GM21576 (cell line): ENCODE results near the gene HEPACAM2.

Experiments used
- ATAC-seq: cut with Tn5 transposase; IDR thresholded peaks from one replicate; pipeline ENCODE4 v1.9.1; 2021; ENCODE audit warnings: mild to moderate bottlenecking, moderate library complexity; ENCODE audit not compliant: unreplicated experiment

Gene HEPACAM2

GRCh38 chr7:93148727-93149126 lies 77.5 kb downstream of the HEPACAM2 start:
- ATAC-seq, result no peak

DNA sequence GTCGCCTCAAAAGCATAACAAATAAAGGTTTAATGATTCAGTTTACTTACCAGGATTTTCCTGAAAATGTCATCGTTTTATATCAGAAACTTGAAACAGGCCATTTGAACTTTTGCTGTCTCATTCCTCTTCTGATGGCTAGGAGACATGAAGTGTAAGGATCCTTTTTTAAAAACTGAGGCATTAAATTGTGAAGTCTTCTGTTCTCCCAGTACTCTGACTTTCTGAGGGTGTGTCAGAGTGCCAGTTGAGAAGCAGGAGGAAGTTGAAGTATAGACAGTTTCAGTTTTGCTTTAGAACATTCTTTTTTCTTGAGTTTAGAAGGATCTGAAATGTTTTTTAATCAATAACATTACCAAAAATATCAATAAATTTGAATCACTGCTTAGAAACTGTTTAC lies 78.1 kb downstream of the HEPACAM2 start, which contains the start of gene SAMD9L:
Gene SAMD9L, minus strand, starts transcription at position 242 of the 400 bp plus-strand sequence. CDS start 12,414 bp downstream, outside the sequence.
- ATAC-seq, result peak; percentile 75

DNA sequence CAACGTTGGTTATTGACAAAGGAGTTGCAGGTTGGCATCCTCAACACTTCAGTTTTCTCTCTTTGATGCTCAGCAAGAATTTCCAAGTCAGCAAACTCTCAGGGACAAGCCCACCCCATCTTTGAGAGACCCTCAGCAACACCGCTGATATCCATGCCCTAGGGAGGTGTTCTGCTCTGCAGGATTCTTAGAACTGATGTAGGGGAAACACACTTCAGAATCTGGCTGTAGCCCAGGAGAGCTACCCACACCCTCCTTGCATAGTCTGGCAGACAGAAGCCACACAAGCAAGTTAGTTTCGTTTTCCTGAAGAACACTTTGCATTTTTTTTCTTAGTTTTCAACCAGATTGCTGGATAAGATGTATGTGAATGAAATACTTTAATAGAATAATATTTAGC lies 78.9 kb downstream of the HEPACAM2 start:
- ATAC-seq, result peak; percentile 80

DNA sequence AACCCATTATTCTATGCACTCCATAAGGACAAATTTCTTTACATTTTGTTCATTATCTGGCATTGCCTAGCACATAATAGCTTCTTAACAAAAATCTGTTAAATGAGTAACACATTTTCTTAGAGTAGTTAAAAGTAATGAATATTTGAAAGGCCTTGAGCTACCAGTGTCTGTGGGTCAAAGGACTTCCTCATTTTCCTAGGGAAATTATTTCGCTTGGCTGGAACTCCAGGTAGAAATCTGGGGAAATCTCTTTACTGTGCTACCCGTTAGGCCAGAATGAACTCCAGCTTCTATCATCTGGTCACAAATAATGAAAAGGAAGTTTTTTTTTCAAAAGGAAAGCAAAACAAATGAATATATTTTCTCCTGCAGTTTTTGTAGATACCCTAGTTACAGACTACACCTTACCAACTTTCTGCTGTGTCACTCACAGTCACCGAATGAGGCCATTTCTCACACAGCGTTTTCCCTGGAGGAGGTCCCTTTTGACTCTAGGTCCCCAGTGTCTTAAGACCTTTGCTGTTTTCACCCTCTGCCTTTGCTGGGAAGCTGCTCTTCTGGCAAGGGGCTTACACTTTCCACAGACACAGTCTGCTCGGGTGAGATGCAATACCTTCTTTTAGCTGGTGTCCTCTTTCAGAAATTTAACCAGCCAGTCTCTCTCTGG lies 79.7 kb downstream of the HEPACAM2 start:
- peak; percentile 32 for ATAC-seq

DNA sequence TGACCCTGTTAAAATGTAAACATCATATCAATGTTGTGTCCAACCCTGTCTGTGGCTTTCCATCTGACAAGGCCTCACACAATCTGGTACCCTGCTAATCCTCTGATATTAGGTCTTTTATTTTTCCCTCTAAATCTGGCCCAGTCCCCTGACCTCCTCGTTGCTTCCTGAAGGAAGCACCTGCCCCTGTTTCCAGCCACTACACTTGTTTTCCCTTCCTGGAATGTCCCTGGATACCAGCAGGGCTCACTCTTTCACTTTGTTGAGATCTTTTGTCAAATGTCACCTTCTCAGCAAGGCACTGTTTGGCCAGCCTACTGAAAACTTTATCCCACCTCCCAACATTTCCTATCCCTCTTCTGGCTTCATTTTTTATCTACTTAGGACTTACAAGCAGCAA lies 80.2 kb downstream of the HEPACAM2 start:
- ATAC-seq, result no peak

DNA sequence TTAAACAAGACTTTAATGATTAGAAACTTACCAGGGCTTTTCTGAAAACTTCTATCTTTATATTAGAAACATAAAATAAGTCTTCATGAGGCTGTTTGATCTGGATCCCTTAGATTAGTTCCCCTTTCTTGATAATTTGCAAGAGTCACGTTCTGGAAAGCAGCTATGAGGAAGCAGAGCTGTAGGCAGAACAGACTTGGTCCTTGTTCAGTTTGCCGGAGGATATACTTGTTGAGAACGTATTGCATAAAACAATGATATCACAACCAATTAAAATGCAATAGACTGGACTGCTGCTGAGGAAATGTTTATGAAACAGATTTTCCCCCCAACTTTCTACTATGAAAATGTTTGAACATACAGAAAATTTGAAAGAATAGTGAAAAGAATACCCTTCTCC lies 80.9 kb downstream of the HEPACAM2 start:
- no peak for ATAC-seq

DNA sequence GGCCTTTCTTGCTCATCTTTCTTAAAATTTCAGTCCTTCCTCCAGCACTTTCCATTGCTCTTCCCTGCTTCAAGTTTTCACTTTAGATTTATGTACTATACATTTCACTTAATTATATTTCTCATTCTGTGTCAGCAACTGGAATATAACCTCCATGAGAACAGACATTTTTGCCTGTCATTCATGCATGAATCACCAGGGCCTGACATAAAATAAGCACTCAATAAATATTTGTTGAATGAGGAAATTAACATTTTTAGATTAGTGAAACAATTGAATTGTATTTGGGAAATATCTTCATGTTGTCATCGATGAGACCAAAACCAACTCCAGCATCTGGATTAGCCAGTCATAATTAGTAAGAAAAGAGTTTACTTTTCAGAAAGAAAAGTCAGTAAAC lies 84.1 kb downstream of the HEPACAM2 start:
- no peak for ATAC-seq

DNA sequence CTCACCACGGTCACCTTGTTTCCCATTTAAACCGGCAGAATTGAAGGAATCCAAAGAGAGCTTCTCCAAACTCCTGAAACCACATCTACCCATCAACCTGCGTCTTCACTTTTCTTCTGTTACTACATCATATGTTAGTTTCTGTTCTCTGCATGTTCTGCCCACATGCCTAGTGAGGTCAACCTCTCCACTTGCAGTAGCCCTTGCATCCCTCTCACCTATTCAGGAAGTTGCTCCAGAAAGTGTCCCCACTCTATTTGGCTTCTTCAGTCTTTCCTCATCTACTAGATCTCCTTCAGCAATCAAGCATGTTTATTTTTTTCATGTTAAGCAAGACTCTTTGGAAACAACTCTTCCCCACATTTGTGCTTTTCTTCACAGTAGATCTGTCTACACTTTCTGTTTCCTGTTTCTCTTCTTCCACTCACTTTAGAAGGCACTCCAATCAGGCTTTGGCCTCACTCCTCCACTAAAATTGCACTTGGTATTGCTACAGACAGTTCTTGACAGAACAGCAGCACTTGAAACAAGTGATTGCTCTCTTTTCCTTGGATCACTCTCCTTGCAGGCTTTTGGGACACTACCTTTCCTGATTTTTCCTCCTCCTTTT lies 85.6 kb downstream of the HEPACAM2 start:
- no peak for ATAC-seq

GRCh38 chr7:93138576-93138975 lies 87.7 kb downstream of the HEPACAM2 start:
- ATAC-seq, result no peak
